Ectodermal cell (in vitro differentiated cells): ENCODE measurements around the gene CENPC. TPM values are rescaled to one million over a fixed set of nuclear protein-coding genes. Genes with fewer than 3 reads are reported as not detected.

Source experiments
- H3K27ac ChIP-seq: 2 replicates; pipeline ENCODE4 v1.7.0; 2013; ENCODE audit warnings: mild to moderate bottlenecking, low read depth, low read length; ENCODE audit not compliant: insufficient read depth, poor library complexity, severe bottlenecking
- H3K27me3 ChIP-seq: 2 replicates; pipeline ENCODE4 v1.7.0; 2013; ENCODE audit warnings: mild to moderate bottlenecking, low read length; ENCODE audit not compliant: insufficient read depth, control insufficient read depth, poor library complexity, severe bottlenecking
- H3K36me3 ChIP-seq: one replicate; pipeline ENCODE4 v1.7.0; 2013; ENCODE audit warnings: low read length; ENCODE audit not compliant: control insufficient read depth, insufficient read depth
- H3K4me1 ChIP-seq: one replicate; pipeline ENCODE4 v1.7.0; 2013; ENCODE audit warnings: low read length; ENCODE audit not compliant: control insufficient read depth, insufficient read depth
- H3K4me3 ChIP-seq: 2 replicates; pipeline ENCODE4 v1.7.0; 2013; ENCODE audit warnings: low read depth, low read length, control low read depth; ENCODE audit not compliant: insufficient read depth
- H3K9me3 ChIP-seq: 2 replicates; pipeline ENCODE4 v1.7.0; 2013; ENCODE audit warnings: mild to moderate bottlenecking, low read length, moderate library complexity; ENCODE audit not compliant: control insufficient read depth
- WGBS, 2 experiments: methylation state at CpG; one replicate each; pipeline ENCODE4 v1.1.7; 2013; ENCODE audit warnings: missing lambda C conversion rate in 2 of 2; 5-methylcytosine and 5-hydroxymethylcytosine counted together
- polyA plus RNA-seq, 4 experiments: library from polyadenylated mRNA; stranded (reverse); fragments of 50-300 nt; gene quantifications; one replicate each; pipeline ENCODE4 v1.2.3, GENCODE V29; 2013

CENPC gene, protein sequence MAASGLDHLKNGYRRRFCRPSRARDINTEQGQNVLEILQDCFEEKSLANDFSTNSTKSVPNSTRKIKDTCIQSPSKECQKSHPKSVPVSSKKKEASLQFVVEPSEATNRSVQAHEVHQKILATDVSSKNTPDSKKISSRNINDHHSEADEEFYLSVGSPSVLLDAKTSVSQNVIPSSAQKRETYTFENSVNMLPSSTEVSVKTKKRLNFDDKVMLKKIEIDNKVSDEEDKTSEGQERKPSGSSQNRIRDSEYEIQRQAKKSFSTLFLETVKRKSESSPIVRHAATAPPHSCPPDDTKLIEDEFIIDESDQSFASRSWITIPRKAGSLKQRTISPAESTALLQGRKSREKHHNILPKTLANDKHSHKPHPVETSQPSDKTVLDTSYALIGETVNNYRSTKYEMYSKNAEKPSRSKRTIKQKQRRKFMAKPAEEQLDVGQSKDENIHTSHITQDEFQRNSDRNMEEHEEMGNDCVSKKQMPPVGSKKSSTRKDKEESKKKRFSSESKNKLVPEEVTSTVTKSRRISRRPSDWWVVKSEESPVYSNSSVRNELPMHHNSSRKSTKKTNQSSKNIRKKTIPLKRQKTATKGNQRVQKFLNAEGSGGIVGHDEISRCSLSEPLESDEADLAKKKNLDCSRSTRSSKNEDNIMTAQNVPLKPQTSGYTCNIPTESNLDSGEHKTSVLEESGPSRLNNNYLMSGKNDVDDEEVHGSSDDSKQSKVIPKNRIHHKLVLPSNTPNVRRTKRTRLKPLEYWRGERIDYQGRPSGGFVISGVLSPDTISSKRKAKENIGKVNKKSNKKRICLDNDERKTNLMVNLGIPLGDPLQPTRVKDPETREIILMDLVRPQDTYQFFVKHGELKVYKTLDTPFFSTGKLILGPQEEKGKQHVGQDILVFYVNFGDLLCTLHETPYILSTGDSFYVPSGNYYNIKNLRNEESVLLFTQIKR
- polyA plus RNA-seq (2013, experiment 1 of 4): 29.1 TPM
- polyA plus RNA-seq (2013, experiment 2 of 4): 31.6 TPM
- 24.8 TPM for polyA plus RNA-seq (2013, experiment 3 of 4)
- 25.7 TPM for polyA plus RNA-seq (2013, experiment 4 of 4)

DNA sequence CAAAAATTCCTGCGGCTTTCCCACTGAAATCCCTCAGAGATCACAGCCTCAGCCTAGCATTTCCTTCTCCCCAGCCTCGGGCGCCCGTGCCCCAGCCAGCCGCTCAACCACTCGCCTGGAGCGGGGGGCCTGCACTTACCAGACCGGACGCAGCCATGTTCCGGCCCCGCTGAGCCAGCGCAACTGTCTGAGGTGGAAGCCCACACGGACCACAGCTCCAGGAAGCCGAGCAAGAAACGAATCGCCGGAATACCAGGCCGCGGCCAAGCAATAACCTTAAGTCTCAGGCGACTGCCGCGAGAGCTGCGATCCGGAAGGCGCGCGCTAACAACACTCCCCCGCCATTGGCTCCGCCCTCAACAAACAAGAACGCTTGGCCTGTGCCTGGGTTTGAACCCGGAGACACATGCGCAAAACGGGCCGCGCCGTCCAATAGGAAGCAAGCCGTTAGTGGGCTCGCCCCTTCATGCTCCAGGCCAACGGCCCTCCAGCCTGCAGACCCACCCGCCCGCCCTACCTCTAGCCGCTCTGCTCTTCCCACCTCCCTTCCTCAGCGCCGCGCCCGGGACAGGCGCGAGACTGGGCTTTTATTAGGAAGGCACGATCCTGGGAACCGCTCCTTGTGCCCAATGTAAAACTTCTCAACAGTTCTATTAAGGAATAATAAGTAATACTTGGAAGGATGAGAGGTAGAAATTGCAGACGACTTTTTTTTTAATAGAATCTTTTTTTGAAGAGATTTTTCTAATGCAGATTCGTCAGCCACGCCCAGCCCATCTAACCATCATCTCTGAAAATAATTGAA is at the start of gene CENPC:
Gene CENPC, minus strand, starts transcription at position 305 of the 805 bp plus-strand sequence. Its CDS starts 148 bp downstream, at position 157.
- H3K36me3 ChIP-seq: no peaks in the 10 kb centered on the region
- no peaks in the 10 kb centered on the region for H3K27me3 ChIP-seq
- peak within 1 kb of the TSS; percentile 92 for H3K4me3 ChIP-seq
- H3K27ac ChIP-seq: peak within 1 kb of the TSS; percentile 93
- 0 to 1% methylated on average over 44 to 47 of the region's 53 CpGs for WGBS, 2 experiments
- H3K9me3 ChIP-seq: no peaks in the 10 kb centered on the region
- H3K4me1 ChIP-seq: no peaks in the 10 kb centered on the region

DNA sequence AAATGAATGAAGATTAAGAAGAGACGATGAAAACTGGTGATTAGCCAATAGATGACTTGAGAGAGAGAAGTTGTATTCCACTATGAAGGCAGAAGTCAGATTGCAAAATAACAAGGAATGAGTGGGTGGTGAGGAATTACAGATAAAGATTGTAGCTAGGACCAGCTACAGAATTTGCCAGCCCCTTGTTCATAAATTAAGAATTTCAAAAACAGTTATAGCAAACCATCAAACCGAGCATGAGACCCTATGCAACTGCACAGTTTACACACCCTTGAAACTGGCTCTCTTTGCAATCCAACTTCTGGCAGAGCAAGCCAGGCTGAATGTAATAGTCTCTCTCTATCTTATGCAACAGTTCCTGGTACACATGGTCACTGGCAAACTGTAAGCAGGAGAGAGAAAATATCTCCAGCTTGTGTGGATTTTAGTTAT is 48.5 kb upstream of the CENPC start:
- Histone ChIP-seq H3K36me3 (no peaks in the 10 kb centered on the region), H3K27me3 (no peaks in the 10 kb centered on the region), H3K4me1 (no peaks in the 10 kb centered on the region), H3K27ac (no peak overlapping the region), H3K9me3 (no peaks in the 10 kb centered on the region), H3K4me3 (no peak overlapping the region)
- WGBS, 2 experiments: 91 to 94% methylated on average over 2 of the region's 2 CpGs

DNA sequence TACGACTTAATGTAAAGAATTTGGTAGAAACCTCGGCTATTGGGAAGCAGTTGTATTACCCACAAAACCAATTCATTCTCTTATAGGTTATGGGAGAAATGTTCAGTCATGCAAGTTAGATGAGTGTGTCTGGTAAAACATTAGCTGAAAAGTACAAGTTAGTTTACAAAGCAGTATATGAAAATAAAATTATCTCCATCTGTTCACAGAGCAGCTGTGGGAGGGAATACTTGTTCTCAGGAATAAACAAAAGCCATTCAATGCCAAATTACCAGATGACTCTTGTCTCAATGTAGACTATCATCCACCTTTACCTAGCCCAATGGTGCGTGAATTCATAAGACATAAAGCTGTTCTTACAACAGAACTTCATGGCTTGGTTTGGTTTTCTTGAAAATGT is 41.9 kb upstream of the CENPC start:
- WGBS, 2 experiments: 100% methylated on average over 1 to 3 of the region's 3 CpGs
- no peaks in the 10 kb centered on the region for H3K36me3 ChIP-seq
- H3K4me1 ChIP-seq: no peaks in the 10 kb centered on the region

DNA sequence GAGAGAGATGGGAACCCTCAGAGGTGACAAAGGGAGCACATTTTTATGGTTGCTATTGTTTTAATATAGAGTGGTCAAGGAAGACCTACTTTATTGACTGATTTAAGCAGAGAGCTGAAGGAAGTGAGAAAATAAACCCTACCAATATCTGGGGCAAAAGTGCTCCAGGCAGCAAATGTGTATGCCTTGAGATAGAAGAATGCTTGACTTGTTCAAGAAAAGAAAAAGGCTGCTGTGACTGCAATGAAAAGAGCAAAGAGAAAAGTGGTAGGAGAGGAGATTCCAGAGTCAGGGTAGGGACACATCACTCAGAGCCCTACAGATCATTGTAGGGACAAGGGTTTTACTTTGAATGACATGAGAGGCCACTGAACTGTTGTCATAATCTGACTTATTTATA is 39.2 kb upstream of the CENPC start:
- Histone ChIP-seq H3K27ac (no peak overlapping the region), H3K4me1 (no peaks in the 10 kb centered on the region), H3K27me3 (no peaks in the 10 kb centered on the region), H3K9me3 (no peaks in the 10 kb centered on the region), H3K4me3 (no peak overlapping the region), H3K36me3 (no peaks in the 10 kb centered on the region)

More for the DNA sequence above, 41.9 kb upstream of the CENPC start:
- Histone ChIP-seq H3K9me3 (no peaks in the 10 kb centered on the region), H3K4me3 (no peak overlapping the region), H3K27ac (no peak overlapping the region), H3K27me3 (no peaks in the 10 kb centered on the region)

DNA sequence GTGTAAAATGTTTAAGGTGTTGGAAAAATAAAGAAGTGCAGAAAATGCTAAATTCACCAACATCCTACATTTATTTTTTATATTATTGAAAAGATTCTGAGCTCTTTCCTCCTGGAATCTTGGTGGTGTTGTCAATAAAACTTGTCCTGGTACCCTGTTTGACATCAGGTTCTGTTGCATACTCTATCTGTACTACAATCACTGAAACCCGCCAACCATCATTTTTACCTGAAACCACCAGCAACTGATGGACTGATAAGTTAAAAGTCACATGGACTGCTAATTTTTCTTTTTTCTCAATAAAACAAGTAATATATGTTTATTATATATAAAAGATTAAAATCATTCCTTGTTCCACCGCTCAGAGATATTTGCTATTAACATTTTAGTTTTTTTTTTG is 36.6 kb upstream of the CENPC start:
- Histone ChIP-seq H3K27me3 (no peaks in the 10 kb centered on the region), H3K4me1 (no peaks in the 10 kb centered on the region), H3K36me3 (no peaks in the 10 kb centered on the region), H3K27ac (no peak overlapping the region), H3K4me3 (no peak overlapping the region), H3K9me3 (no peaks in the 10 kb centered on the region)
- 100% methylated on average over 1 of the region's 2 CpGs; no CpG with 5 or more reads in 1 of the 2 experiments for WGBS, 2 experiments

DNA sequence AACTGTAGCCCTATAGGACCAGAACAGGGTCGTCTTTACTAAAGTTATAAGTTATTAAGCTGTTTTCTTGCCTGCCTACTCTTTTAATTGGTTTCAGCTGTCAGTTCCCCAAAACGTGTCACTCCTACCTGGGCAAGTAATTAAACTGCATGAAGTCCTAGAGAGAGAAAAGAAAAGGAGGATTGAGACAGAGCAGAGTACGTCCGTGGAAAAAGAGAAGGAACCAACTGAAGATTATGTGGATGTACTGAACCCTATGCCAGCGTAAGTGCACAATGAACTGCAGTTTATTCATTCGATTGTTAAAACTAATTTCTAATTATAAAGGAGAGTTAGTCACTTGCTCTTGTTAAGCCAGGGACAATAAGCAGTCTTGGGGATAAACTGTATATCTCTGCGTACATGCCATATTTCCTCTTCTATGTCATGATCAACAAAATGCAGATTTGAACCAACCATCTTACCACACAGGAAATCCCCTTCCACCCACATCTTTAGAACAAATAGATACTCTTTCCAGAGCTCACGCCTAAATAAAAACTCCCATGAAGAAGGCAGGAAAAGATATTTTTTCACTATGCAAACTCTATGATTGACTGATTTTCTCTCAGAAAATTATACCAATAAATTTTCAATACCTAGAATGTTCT is 36.0 kb upstream of the CENPC start:
- H3K36me3 ChIP-seq: no peaks in the 10 kb centered on the region
- H3K4me3 ChIP-seq: no peak overlapping the region

DNA sequence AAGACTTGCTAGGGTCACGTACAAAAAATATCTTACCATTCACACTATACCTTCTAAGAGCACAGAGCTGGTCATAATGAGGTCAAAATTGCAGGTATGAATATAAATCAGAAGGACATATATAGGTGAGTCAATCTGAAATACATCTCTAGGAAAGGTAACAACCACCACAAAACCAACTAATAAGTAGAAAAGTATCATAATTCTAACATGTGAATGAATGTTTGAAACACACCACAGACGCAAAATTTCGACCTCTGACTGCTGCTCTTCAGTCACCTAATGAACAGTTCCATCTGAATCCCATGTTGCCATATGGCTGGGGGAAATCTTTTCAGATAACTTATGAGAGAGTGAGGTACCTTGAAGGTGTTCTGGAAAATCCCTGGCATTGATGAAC is 35.3 kb upstream of the CENPC start:
- no peaks in the 10 kb centered on the region for H3K4me1 ChIP-seq
- no peak overlapping the region for H3K27ac ChIP-seq
- no peaks in the 10 kb centered on the region for H3K36me3 ChIP-seq
- H3K4me3 ChIP-seq: no peak overlapping the region
- no peaks in the 10 kb centered on the region for H3K9me3 ChIP-seq
- 74 to 95% methylated on average over 2 to 3 of the region's 3 CpGs for WGBS, 2 experiments
- H3K27me3 ChIP-seq: no peaks in the 10 kb centered on the region

More for the DNA sequence above, 36.0 kb upstream of the CENPC start:
- Histone ChIP-seq H3K27ac (no peak overlapping the region), H3K9me3 (no peaks in the 10 kb centered on the region), H3K4me1 (no peaks in the 10 kb centered on the region), H3K27me3 (no peaks in the 10 kb centered on the region)
- WGBS, 2 experiments: 85 to 88% methylated on average over 7 to 8 of the region's 8 CpGs

DNA sequence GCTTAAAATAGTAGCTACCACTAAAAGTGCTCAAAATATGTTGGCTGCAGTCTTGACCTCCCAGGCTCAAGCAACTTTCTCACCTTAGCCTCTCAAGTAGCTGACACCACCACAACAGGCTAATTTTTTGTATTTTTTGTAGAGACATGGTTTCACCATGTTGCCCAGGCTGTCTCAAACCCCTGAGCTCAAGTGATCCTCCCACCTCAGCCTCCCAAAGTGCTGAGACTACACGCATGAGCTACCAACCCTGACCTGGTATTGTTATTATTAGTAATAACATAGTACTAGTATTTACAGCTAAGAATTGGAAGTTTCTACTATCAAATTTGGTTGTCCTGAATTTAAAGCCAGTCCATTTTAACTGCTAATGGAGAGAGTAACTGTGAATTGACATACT is 31.2 kb upstream of the CENPC start:
- Histone ChIP-seq H3K4me1 (no peaks in the 10 kb centered on the region), H3K4me3 (no peak overlapping the region), H3K36me3 (no peaks in the 10 kb centered on the region), H3K27ac (no peak overlapping the region), H3K27me3 (no peaks in the 10 kb centered on the region), H3K9me3 (no peaks in the 10 kb centered on the region)
- WGBS, 2 experiments: no CpG with 5 or more reads among the region's 1 CpG

DNA sequence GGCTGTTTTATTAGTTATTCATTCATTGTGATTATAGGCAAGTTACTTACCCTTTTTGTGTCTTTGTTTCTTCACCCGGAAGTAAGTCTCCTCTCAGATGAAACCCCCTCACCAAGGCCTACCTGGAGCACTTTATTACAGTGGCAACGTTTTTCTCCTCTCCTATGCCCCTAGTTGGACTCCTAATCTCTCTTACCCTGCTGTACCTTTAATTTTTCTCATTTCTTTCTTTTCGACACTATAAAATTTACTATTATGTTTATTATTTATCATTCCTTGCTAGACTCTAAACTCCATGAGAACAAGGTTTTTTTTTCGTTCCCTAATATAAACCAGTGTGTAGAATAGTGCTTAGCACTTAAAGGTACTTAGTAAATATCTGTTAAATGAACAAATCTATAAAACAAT is 30.8 kb upstream of the CENPC start:
- Histone ChIP-seq H3K4me3 (no peak overlapping the region), H3K9me3 (no peaks in the 10 kb centered on the region), H3K27me3 (no peaks in the 10 kb centered on the region), H3K4me1 (no peaks in the 10 kb centered on the region), H3K36me3 (no peaks in the 10 kb centered on the region), H3K27ac (no peak overlapping the region)
- WGBS, 2 experiments: 83 to 85% methylated on average over 2 of the region's 4 CpGs
